Stomach (tissue), 4 donors: ENCODE data around the gene DIPK1A.

Experiments used
- CTCF ChIP-seq, 7 experiments: fragments of 450-650 bp in 4 of 7; fragments of 200-600 bp in 3 of 7; sonication (generic) in 3 of 7; IDR thresholded peaks; one replicate each; pipeline ENCODE4 v1.5.1; 2016 to 2019; ENCODE audit warnings: antibody characterized with exemption in 7 of 7, control low read depth in 2 of 7, mild to moderate bottlenecking in 1 of 7
- EP300 ChIP-seq: sonication (generic); formaldehyde crosslinking; IDR thresholded peaks from one replicate; pipeline ENCODE4 v1.6.1; 2017; ENCODE audit warnings: antibody characterized with exemption
- POLR2A ChIP-seq, 4 donors: fragments of 450-650 bp; IDR thresholded peaks; one replicate each; pipeline ENCODE4 v1.6.1; 2016; ENCODE audit warnings: antibody characterized with exemption in 4 of 4, control low read depth in 2 of 4, mild to moderate bottlenecking in 1 of 4, moderate library complexity in 1 of 4

- TF ChIP-seq POLR2A (IDR thresholded peaks at IDR 0.05) (no peak), CTCF (IDR thresholded peaks at IDR 0.05) (no peak), EP300 (no peak)
These were observed 8.3 kb upstream of the DIPK1A start for GRCh38 chr1:92969517-92969916.
